HepG2 (cell line): ENCODE measurements around the gene SEH1L. TPM values are rescaled to one million over a fixed set of nuclear protein-coding genes. Genes with fewer than 3 reads are reported as not detected.

Experiments
- CBX1 ChIP-seq: IDR thresholded peaks from one replicate; pipeline ENCODE4 v1.6.1; 2016; ENCODE audit warnings: antibody characterized with exemption, low read depth
- CEBPG ChIP-seq: IDR thresholded peaks from 2 replicates; pipeline ENCODE4 v1.6.1; 2016
- HCFC1 ChIP-seq: fragments of 150-350 bp; IDR thresholded peaks from 2 replicates; pipeline ENCODE4 v1.6.1; 2014; ENCODE audit warnings: low read depth, low read length
- MATR3 ChIP-seq: sonication (generic); formaldehyde crosslinking; IDR thresholded peaks from 2 replicates; pipeline ENCODE4 v1.4.0; 2020; ENCODE audit warnings: missing genetic modification reagents
- MED13 ChIP-seq: sonication (generic); formaldehyde crosslinking; IDR thresholded peaks from 2 replicates; pipeline ENCODE4 v1.5.0; 2020; ENCODE audit warnings: missing genetic modification reagents
- ZNF33A ChIP-seq: sonication (generic); formaldehyde crosslinking; IDR thresholded peaks from 2 replicates; pipeline ENCODE4 v1.5.1; 2020; ENCODE audit warnings: missing genetic modification reagents, mild to moderate bottlenecking, moderate library complexity, borderline replicate concordance
- ZNF446 ChIP-seq: sonication (generic); formaldehyde crosslinking; IDR thresholded peaks from 2 replicates; pipeline ENCODE4 v1.5.0; 2020; ENCODE audit warnings: mild to moderate bottlenecking, missing genetic modification reagents
- ZNF674 ChIP-seq: sonication (generic); formaldehyde crosslinking; IDR thresholded peaks from 2 replicates; pipeline ENCODE4 v1.5.0; 2020; ENCODE audit warnings: low read depth, mild to moderate bottlenecking, missing genetic modification reagents
- ZNF713 ChIP-seq: sonication (generic); formaldehyde crosslinking; IDR thresholded peaks from 2 replicates; pipeline ENCODE4 v1.4.0; 2020; ENCODE audit warnings: mild to moderate bottlenecking, missing genetic modification reagents
- ZNF749 ChIP-seq: sonication (generic); formaldehyde crosslinking; IDR thresholded peaks from 2 replicates; pipeline ENCODE4 v1.8.0; 2022; ENCODE audit warnings: mild to moderate bottlenecking, missing genetic modification reagents, moderate library complexity, borderline replicate concordance
- polyA plus RNA-seq, 8 experiments: library from polyadenylated mRNA; depleted of rRNA in 3 of 8; stranded (reverse) in 7 of 8; unstranded in 1 of 8; fragments of >200 nt; fragmentation: Illumina TruSeq in 4 of 8; extraction: Trizol in 4 of 8; gene quantifications; 2 replicates each; pipeline versions ENCODE4 v1.2.1 to v1.2.3, GENCODE V29; 2011 to 2016; ENCODE audit warnings: low read depth in 4 of 8, missing spikeins in 1 of 8, mixed read lengths in 1 of 8; ENCODE audit not compliant: insufficient read depth in 1 of 8
- total RNA-seq, 5 experiments: library from RNA; depleted of rRNA; stranded (reverse); fragments of >200 nt; fragmentation: Illumina TruSeq; extraction: Trizol; gene quantifications; 2 replicates each; pipeline ENCODE4 v1.2.3, GENCODE V29; 2016; ENCODE audit warnings: low read depth in 1 of 5
- TF ChIP-seq, protein P1 (sequence below): sonication (generic); formaldehyde crosslinking; IDR thresholded peaks from 2 replicates; pipeline ENCODE4 v1.4.0; 2020; ENCODE audit warnings: missing genetic modification reagents, borderline replicate concordance
- TF ChIP-seq, protein P2 (sequence below), 2 experiments: sonication (generic) in 1 of 2; formaldehyde crosslinking in 1 of 2; IDR thresholded peaks; 2 replicates each; pipeline versions ENCODE4 v1.4.0 to v1.6.1; 2016 to 2020; ENCODE audit warnings: borderline replicate concordance in 1 of 2, low read depth in 1 of 2, mild to moderate bottlenecking in 1 of 2, missing genetic modification reagents in 1 of 2
- TF ChIP-seq, protein P3 (sequence below): conservative IDR thresholded peaks from 2 replicates; pipeline ENCODE4 v1.6.1; 2018; ENCODE audit warnings: missing genetic modification reagents
- TF ChIP-seq, protein P4 (sequence below): sonication (generic); formaldehyde crosslinking; IDR thresholded peaks from 2 replicates; pipeline ENCODE4 v1.4.0; 2020; ENCODE audit warnings: missing genetic modification reagents
- TF ChIP-seq, protein P5 (sequence below): sonication (generic); formaldehyde crosslinking; IDR thresholded peaks from 2 replicates; pipeline ENCODE4 v1.4.0; 2020; ENCODE audit warnings: mild to moderate bottlenecking, missing genetic modification reagents

SEH1L gene
- total and polyA plus RNA-seq, 2 of the 13 experiments (the other 11 are each of a cell fraction or from before 2014, with no cell fraction given), result 59.6 to 63.5 TPM

DNA sequence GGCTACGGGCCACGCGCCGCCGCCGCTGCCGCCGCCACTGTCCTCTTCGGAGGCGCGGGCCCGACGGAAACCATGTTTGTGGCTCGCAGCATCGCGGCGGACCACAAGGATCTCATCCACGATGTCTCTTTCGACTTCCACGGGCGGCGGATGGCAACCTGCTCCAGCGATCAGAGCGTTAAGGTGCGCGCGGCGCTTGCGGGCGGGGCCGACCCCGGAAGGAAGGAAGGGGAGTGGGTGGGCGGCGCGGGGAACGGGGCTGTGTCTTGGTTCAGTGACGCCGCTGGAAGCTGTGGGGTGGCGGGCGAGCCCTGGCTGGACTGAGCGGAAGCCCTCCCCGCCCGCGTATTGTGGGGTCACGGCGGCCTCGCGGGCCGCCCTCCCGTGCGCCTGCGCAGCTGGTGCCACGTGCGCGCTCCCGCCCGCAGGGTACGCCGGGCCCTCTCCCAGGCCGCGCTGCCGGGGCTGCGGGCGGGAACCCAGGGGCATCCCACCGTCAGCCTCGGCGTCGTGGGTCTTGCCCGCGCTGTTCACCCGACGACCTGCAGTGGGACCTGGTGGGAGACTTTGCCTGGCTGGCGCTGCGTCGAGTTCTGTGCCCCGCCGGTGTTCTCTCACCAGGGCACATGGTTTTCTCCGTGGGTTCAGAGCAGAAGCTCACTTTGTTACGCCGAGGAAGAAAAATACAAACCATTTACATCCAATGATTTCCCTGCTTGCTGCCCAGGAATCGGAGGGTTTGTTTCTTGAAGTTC is 416 bp downstream of the SEH1L start (continued):
- TF ChIP-seq, protein P1, sequence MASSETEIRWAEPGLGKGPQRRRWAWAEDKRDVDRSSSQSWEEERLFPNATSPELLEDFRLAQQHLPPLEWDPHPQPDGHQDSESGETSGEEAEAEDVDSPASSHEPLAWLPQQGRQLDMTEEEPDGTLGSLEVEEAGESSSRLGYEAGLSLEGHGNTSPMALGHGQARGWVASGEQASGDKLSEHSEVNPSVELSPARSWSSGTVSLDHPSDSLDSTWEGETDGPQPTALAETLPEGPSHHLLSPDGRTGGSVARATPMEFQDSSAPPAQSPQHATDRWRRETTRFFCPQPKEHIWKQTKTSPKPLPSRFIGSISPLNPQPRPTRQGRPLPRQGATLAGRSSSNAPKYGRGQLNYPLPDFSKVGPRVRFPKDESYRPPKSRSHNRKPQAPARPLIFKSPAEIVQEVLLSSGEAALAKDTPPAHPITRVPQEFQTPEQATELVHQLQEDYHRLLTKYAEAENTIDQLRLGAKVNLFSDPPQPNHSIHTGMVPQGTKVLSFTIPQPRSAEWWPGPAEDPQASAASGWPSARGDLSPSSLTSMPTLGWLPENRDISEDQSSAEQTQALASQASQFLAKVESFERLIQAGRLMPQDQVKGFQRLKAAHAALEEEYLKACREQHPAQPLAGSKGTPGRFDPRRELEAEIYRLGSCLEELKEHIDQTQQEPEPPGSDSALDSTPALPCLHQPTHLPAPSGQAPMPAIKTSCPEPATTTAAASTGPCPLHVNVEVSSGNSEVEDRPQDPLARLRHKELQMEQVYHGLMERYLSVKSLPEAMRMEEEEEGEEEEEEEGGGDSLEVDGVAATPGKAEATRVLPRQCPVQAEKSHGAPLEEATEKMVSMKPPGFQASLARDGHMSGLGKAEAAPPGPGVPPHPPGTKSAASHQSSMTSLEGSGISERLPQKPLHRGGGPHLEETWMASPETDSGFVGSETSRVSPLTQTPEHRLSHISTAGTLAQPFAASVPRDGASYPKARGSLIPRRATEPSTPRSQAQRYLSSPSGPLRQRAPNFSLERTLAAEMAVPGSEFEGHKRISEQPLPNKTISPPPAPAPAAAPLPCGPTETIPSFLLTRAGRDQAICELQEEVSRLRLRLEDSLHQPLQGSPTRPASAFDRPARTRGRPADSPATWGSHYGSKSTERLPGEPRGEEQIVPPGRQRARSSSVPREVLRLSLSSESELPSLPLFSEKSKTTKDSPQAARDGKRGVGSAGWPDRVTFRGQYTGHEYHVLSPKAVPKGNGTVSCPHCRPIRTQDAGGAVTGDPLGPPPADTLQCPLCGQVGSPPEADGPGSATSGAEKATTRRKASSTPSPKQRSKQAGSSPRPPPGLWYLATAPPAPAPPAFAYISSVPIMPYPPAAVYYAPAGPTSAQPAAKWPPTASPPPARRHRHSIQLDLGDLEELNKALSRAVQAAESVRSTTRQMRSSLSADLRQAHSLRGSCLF (CRISPR knock-in tag), result peak; percentile 22; the same call in 1 of the 2 replicates
- TF ChIP-seq ZNF33A (CRISPR knock-in tag) (no peak), ZNF674 (peak; percentile 97; the same call in 1 of the 2 replicates), MED13 (CRISPR knock-in tag) (peak; percentile 72; the same call in 1 of the 2 replicates), HCFC1 (no peak), ZNF713 (CRISPR knock-in tag) (no peak; the same call in 1 of the 2 replicates), CEBPG (CRISPR knock-in tag) (no peak), ZNF749 (peak; percentile 98), MATR3 (CRISPR knock-in tag) (no peak), ZNF446 (CRISPR knock-in tag) (peak; percentile 99), CBX1 (peak; percentile 50)
- TF ChIP-seq, protein P2, sequence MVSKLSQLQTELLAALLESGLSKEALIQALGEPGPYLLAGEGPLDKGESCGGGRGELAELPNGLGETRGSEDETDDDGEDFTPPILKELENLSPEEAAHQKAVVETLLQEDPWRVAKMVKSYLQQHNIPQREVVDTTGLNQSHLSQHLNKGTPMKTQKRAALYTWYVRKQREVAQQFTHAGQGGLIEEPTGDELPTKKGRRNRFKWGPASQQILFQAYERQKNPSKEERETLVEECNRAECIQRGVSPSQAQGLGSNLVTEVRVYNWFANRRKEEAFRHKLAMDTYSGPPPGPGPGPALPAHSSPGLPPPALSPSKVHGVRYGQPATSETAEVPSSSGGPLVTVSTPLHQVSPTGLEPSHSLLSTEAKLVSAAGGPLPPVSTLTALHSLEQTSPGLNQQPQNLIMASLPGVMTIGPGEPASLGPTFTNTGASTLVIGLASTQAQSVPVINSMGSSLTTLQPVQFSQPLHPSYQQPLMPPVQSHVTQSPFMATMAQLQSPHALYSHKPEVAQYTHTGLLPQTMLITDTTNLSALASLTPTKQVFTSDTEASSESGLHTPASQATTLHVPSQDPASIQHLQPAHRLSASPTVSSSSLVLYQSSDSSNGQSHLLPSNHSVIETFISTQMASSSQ (IDR thresholded peaks at IDR 0.05; ENCODE audit: low read depth), result no peak
- TF ChIP-seq, protein P2 (CRISPR knock-in tag; IDR thresholded peaks at IDR 0.05; ENCODE audit: borderline replicate concordance), result peak; percentile 67
- TF ChIP-seq, protein P3, sequence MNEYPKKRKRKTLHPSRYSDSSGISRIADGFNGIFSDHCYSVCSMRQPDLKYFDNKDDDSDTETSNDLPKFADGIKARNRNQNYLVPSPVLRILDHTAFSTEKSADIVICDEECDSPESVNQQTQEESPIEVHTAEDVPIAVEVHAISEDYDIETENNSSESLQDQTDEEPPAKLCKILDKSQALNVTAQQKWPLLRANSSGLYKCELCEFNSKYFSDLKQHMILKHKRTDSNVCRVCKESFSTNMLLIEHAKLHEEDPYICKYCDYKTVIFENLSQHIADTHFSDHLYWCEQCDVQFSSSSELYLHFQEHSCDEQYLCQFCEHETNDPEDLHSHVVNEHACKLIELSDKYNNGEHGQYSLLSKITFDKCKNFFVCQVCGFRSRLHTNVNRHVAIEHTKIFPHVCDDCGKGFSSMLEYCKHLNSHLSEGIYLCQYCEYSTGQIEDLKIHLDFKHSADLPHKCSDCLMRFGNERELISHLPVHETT (CRISPR knock-in tag), result peak; percentile 91
- TF ChIP-seq, protein P4, sequence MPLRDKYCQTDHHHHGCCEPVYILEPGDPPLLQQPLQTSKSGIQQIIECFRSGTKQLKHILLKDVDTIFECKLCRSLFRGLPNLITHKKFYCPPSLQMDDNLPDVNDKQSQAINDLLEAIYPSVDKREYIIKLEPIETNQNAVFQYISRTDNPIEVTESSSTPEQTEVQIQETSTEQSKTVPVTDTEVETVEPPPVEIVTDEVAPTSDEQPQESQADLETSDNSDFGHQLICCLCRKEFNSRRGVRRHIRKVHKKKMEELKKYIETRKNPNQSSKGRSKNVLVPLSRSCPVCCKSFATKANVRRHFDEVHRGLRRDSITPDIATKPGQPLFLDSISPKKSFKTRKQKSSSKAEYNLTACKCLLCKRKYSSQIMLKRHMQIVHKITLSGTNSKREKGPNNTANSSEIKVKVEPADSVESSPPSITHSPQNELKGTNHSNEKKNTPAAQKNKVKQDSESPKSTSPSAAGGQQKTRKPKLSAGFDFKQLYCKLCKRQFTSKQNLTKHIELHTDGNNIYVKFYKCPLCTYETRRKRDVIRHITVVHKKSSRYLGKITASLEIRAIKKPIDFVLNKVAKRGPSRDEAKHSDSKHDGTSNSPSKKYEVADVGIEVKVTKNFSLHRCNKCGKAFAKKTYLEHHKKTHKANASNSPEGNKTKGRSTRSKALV (CRISPR knock-in tag), result peak; percentile 91
- TF ChIP-seq, protein P5, sequence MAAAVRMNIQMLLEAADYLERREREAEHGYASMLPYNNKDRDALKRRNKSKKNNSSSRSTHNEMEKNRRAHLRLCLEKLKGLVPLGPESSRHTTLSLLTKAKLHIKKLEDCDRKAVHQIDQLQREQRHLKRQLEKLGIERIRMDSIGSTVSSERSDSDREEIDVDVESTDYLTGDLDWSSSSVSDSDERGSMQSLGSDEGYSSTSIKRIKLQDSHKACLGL (CRISPR knock-in tag), result peak; percentile 94
